ENCODE data around the gene CGREF1.
"Not testable (repeated sequence)": the region's sequence is repeated elsewhere in the genome, so short reads cannot be mapped to it uniquely, and the experiment has no call there.

The CGREF1 gene

DNA sequence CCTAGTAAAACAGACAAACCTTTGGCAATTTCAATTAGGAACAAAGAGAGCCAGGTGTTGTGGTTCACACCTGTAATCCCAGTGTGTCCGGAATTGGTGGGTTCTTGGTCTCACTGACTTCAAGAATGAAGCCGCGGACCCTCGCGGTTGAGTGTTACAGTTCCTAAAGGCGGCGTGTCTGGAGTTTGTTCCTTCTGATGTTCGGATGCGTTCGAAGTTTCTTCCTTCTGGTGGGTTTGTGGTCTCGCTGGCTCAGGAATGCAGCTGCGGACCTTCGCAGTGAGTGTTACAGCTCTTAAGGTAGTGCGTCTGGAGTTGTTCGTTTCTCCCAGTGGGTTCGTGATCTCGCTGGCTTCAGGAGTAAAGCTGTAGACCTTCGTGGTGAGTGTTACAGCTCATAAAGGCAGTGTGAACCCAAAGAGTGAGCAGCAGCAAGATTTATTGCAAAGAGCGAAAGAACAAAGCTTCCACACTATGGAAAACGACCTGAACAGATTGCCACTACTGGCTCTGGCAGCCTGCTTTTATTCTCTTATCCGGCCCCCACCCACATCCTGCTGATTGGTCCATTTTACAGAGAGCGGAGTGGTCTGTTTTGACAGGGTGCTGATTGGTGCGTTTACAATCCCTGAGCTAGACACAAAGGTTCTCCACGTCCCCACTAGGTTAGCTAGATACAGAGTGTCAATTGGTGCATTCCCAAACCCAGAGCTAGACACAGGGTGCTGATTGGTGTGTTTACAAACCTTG is 8.2 kb downstream of the CGREF1 start:
- DNase-seq: not testable (repeated sequence)

DNA sequence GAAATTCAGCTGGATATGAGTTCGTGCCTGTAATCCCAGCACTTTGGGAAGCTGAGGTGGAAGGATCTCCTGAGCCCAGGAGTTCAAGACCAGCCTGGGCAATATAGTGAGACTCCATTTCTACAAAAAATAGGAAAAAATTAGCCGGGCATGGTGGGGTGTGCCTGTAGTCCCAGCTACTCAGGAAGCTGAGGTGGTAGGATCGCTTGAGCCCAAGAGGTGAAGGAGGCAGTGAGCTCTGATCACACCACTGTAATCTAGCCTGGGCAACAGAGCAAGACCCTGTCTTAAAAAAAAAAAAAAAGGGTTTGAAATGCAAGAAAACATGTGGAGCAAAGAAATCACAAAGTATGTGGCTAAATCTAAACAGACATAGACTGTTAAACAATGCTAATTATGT is 9.8 kb downstream of the CGREF1 start:
- no peak for DNase-seq

DNA sequence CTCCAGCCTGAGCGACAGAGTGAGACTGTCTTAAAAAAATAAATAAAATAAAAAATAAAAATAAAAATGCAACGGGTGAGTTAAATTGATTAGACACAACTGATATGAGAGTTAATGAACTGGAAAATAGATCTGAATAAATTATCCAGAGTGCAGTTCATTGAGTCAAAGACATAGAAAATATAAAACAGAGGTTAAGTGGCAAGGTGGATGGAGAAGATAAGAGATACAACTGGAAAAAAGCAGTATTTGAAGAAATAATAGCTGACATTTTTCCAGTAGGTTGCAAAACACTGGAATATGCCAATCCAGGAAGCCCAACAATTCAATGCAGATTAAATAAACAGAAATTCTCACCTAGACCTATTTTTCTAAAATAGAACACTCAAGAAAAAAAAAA is 10.7 kb downstream of the CGREF1 start:
- no peak for DNase-seq

GRCh38 chr2:27105981-27106380 is 12.9 kb downstream of the CGREF1 start:
- no peak for DNase-seq

DNA sequence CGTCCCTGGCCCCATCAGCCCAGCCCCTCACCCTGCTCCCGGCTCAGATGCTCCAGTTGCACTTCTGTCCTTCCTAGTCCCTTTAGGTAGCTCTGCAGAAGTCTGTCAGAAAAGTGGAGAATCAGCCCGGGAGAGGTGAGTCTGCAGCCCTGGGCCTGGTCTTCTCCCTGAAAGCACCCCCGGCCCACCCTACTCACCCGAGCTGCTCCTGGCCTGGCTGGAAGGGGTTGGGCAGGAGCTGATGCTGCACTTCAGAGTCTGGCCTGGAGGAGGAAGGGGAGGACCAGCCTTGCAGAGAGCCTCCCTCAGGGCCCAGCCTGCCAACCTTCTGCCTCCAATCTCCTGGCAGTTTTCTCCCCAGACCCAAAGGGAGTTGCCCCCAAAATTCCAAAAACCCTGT is 16.6 kb downstream of the CGREF1 start:
- DNase-seq: no peak

- no peak for DNase-seq
Observed at GRCh38 chr2:27100036-27100435, 18.9 kb downstream of the CGREF1 start.

GRCh38 chr2:27099334-27099955 is 19.5 kb downstream of the CGREF1 start:
- no peak for DNase-seq

DNA sequence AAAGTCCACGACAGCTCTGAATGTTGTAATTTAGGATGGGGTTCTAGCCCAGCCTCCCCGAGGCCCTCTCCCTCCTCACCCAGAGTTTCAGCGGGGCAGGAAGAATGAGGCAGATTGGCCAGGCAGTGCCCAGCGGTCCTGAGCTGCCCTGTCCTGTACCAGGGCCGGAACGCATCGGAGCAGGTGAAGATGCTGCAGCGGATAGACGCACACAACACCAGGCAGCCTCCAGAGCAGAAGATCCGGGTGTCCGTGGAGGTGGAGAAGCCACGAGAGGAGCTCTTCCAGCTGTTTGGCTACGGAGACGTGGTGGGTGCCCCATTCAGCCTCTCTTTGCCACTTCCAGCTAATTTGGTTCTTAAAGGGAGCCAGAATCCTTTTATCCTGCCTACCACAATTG is 21.6 kb downstream of the CGREF1 start:
- DNase-seq: no peak

- no peak for DNase-seq
Observed at GRCh38 chr2:27096748-27097297, 22.1 kb downstream of the CGREF1 start.

DNA sequence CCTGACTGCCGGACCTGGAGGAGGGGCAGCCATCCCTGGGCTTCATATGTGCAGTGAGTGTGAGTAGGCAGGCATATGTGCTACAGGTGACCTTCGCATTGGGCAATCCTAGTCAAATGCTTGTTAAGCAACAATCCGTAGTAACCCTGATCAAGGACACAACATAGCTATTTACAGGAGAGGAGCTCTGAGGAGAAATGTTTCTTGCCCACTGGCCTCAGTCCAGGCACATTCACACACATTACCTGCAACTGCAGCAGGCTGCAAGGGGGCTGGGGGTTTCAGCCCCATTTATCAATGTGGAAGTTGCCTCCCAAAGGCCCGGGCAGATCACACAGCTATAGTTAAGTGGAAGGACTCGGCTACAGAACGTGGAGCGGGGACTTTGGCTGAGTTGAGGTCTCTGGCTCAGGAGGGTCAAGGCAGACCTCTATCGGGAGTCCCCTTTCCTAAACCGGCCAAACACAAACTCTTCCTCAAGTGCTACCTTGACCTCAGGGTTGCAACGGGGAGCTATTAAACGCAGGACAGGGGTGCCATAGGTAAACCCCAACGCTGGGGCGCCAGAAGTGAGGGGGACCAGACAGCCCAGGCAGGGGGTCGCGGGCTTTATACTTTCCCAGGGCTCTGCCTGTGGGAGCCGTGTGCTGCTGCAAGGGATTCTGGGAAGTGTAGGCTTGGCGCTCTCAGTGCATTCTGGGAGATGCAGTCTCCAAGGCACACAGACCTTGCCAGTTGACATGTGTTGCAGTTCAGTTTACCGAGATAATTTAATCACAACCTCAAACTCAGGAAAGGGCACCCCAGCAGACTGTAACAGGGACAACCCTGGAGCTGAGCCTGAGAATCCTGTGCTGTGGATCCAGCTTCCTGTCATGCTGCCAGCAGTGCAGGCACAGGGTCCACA is 22.9 kb downstream of the CGREF1 start:
- no peak for DNase-seq

DNA sequence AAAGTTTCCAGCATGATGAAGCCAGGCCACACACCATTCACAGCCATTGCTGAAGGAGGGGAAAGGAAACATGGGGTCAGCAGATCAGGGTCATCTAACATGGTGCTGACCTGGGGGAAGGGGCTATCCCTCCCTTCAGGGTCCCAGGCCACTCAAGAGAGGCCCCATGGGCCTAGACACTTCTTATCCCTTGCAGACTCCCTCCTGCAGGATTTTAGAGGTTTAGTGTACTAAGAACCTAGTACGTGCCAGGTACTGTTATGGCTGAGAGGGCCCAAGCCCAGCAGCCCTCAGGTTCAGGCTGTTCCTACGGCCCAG is 23.5 kb downstream of the CGREF1 start:
- DNase-seq: no peak

- DNase-seq: no peak
Observed at GRCh38 chr2:27094353-27094984, 24.5 kb downstream of the CGREF1 start.

- no peak for DNase-seq
Observed at GRCh38 chr2:27093430-27094352, 25.2 kb downstream of the CGREF1 start.

- no peak for DNase-seq
Observed at GRCh38 chr2:27092696-27093429, 26.1 kb downstream of the CGREF1 start.

- no peak for DNase-seq
Observed at GRCh38 chr2:27091746-27092695, 26.9 kb downstream of the CGREF1 start.

- DNase-seq: no peak
Observed at GRCh38 chr2:27089111-27089954, 29.6 kb downstream of the CGREF1 start.

DNA sequence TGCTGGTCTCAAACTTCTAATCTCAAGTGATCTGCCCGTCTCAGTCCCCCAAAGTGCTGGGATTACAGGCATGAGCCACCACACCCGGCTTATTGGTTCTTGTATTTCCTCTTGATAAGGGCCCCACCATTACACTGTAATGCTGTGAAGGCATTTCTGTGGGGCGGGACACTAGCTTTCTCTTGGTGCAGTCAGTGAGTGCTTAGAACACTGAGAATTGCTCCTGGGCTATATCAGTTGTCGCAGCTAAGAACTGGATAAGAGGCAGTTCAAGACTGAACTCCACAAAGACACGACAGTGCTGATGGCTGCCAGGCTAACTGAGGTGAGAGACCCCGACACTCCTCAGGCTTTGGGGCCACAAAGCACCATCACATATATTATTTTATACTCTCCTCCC is 30.3 kb downstream of the CGREF1 start:
- DNase-seq: no peak

DNA sequence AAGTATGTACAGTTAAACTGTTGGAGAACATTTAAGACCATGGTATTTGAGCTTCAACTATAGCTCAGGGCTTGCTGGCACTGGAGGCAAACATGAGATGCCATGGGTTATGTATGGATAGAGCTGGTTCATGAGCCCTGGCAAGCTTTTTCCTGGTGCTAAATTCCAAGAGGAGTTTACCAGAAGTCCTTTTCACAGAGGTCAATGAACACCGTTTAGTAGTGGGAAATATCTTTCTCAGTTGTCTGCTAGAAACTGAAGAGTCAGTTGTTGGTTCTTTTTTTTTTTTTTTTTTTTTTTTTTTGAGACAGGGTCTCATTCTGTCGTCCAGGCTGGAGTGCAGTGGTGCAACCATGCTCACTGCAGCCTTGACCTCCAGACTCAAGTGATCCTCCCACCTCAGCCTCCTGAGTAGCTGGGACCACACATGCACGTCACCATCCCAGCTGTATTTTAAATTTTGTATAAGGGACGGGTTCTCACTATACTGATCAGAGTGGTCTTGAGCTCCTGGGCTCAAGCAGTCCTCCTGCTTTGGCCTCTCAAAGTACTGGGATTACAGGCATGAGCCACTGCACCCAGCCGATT is 31.0 kb downstream of the CGREF1 start:
- no peak for DNase-seq
